Pancreas (tissue), 10 donors: Measurements from ENCODE around the gene TNFRSF1A. TPM values are rescaled to one million over a fixed set of nuclear protein-coding genes. Genes with fewer than 3 reads are reported as not detected.
"Not testable (repeated sequence)": the region's sequence is repeated elsewhere in the genome, so short reads cannot be mapped to it uniquely, and the experiment has no call there.

Source experiments
- ATAC-seq, 4 donors: fragments of 200-7000 bp; cut with Tn5 transposase; one replicate each; pipeline versions ENCODE4 v1.8.0 to v1.9.1; 2020; ENCODE audit warnings: mild to moderate bottlenecking in 4 of 4, moderate library complexity in 4 of 4
- DNase-seq, 6 donors: peaks; one replicate each; pipeline ENCODE4 v3.0.0-alpha.2; 2020
- FAIRE-seq: peaks from 2 replicates; lab custom pipeline; 2012; peaks lifted over from hg19 to GRCh38; lab: Jason Lieb, UNC
- H3K27ac ChIP-seq, 4 donors: fragments of 200-600 bp; sonication (generic); 1 replicate in 3 of 4; 2 replicates in 1 of 4; pipeline versions ENCODE4 v1.5.0 to v1.8.0; 2020
- H3K27me3 ChIP-seq, 4 donors: fragments of 200-600 bp; one replicate each; pipeline ENCODE4 v1.8.0; 2021
- H3K36me3 ChIP-seq, 3 donors: fragments of 200-600 bp; sonication (generic) in 1 of 3; one replicate each; pipeline versions ENCODE4 v1.5.0 to v1.8.0; 2020 to 2021
- H3K4me1 ChIP-seq, 3 donors: fragments of 200-600 bp; one replicate each; pipeline ENCODE4 v1.8.0; 2021
- H3K4me3 ChIP-seq, 4 donors: fragments of 200-600 bp; sonication (generic) in 2 of 4; one replicate each; pipeline versions ENCODE4 v1.5.0 to v1.8.0; 2020 to 2021
- H3K9me3 ChIP-seq, 4 donors: fragments of 200-600 bp; one replicate each; pipeline ENCODE4 v1.8.0; 2021
- WGBS, 2 donors: extraction: QIAGEN DNeasy Blood & Tissue Kit; methylation state at CpG; one replicate each; pipeline ENCODE4 v1.1.7; 2013; 5-methylcytosine and 5-hydroxymethylcytosine counted together
- intact Hi-C, 3 donors: fragments of 100-400 bp; cut with DNase I; formaldehyde crosslinking; loops; one replicate each; pipeline versions ENCODE4 v1.11.1 to v1.14.2; 2022
- polyA plus RNA-seq, 2 donors: library from polyadenylated mRNA; stranded (reverse); fragments of 200-250 nt; gene quantifications; one replicate each; pipeline ENCODE4 v1.2.3, GENCODE V29; 2013
- total RNA-seq, 6 donors: library from RNA; stranded (reverse); fragmentation: NEBNext Ultra II Directional in 4 of 6; extraction: Animal tissue kit (Norgen Biotek cat#: 25700) in 4 of 6; gene quantifications; one replicate each; pipeline versions ENCODE4 v1.2.1 to v1.2.4, GENCODE V29; 2021 to 2023
- TF ChIP-seq, protein P1 (sequence below), 4 donors: fragments of 200-600 bp; sonication (generic) in 3 of 4; IDR thresholded peaks; one replicate each; pipeline versions ENCODE4 v1.5.0 to v1.8.0; 2021; ENCODE audit warnings: antibody characterized with exemption in 4 of 4
- donor health status: healthy with polysubstance abuse.
- donor health status: DM: no; HTN: no; CAD: no; lungs with moderate emphysema.
- donor health status: DM: no; HTN: no; CAD: no.
- donor health status: control.
- donor health status: control.
- donor health status: Bipolar disorder and iron deficiency.
- donor health status: DM: yes; HTN: yes; CAD: no.
- donor health status: DM: no; HTN: no; CAD: no.
- donor health status: DM: no; HTN: no; CAD: no.
- donor health status: DM: yes; HTN: yes; CAD: no.

The TNFRSF1A gene
- total and polyA plus RNA-seq, 8 donors, result 23.5 to 68.1 (median 36.6) TPM

- H3K27ac ChIP-seq, result peak overlapping the region; percentile 69 to 99 (median 88)
- TF ChIP-seq, protein P1, sequence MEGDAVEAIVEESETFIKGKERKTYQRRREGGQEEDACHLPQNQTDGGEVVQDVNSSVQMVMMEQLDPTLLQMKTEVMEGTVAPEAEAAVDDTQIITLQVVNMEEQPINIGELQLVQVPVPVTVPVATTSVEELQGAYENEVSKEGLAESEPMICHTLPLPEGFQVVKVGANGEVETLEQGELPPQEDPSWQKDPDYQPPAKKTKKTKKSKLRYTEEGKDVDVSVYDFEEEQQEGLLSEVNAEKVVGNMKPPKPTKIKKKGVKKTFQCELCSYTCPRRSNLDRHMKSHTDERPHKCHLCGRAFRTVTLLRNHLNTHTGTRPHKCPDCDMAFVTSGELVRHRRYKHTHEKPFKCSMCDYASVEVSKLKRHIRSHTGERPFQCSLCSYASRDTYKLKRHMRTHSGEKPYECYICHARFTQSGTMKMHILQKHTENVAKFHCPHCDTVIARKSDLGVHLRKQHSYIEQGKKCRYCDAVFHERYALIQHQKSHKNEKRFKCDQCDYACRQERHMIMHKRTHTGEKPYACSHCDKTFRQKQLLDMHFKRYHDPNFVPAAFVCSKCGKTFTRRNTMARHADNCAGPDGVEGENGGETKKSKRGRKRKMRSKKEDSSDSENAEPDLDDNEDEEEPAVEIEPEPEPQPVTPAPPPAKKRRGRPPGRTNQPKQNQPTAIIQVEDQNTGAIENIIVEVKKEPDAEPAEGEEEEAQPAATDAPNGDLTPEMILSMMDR (IDR thresholded peaks at IDR 0.05), result no peak
- peak overlapping the region; percentile 67 to 90 (median 81) for H3K4me3 ChIP-seq
- H3K27me3 ChIP-seq, result no peaks in the 10 kb centered on the region
- ATAC-seq (no peak), FAIRE-seq (no peak), DNase-seq (no peak)
- H3K9me3 ChIP-seq, result no peaks in the 10 kb centered on the region
- H3K36me3 ChIP-seq, result peaks cover 0 to 5% (median 0%) of the 10 kb centered on the region in 3 donors
- intact Hi-C loops, result no loop called here
- WGBS, 2 donors, result 30 to 35% methylated on average over 7 of the region's 7 CpGs
- peaks cover 17 to 54% (median 22%) of the 10 kb centered on the region in 3 donors for H3K4me1 ChIP-seq
Measured at GRCh38 chr12:6342140-6342889, 439 bp upstream of the TNFRSF1A start.

DNA sequence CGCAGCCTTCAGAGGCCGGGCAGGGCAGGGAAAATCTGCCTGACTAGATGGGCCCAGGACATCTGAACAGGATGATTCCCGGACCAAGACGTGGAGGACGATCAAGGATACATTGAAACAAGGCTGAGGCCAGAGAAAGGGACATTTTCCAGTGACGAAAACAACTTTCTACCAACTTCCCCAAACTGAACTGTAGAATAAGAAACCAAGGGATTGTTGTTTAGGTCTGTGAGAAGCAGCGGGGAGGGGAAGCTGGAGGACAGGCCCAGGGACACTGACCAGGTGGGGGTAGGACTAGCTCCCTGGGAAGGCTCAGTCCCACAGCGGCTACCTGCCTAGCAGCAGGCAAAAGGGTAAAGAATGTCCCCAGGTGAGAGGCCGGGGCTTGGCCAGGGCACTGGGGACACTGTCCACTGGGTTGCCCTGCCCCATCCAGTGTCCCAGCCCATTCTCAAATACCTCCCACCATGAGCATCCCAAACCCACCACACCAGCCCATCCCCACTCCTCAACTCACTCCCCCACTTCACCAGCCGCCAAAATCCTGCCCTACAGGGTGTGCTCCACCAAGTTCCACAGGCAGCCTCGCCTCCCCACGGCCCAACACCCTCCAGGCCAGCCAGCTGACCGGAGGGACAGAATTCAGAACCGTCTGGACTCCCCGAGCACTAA lies 995 bp downstream of the TNFRSF1A start:
- Histone ChIP-seq H3K27ac (peak overlapping the region; percentile 69 to 99 (median 88)), H3K4me3 (peak overlapping the region; percentile 67 to 90 (median 81)), H3K9me3 (no peaks in the 10 kb centered on the region), H3K27me3 (no peaks in the 10 kb centered on the region), H3K36me3 (no peaks in the 10 kb centered on the region), H3K4me1 (peaks cover 25 to 48% (median 30%) of the 10 kb centered on the region in 3 donors)
- ATAC-seq (peak; percentile 0 to 3 (median 1)), FAIRE-seq (no peak), DNase-seq (no peak)
- WGBS, 2 donors, result 0 to 3% methylated on average over 15 of the region's 15 CpGs
- intact Hi-C loops, result no loop called here
- TF ChIP-seq, protein P1 (IDR thresholded peaks at IDR 0.05), result no peak

DNA sequence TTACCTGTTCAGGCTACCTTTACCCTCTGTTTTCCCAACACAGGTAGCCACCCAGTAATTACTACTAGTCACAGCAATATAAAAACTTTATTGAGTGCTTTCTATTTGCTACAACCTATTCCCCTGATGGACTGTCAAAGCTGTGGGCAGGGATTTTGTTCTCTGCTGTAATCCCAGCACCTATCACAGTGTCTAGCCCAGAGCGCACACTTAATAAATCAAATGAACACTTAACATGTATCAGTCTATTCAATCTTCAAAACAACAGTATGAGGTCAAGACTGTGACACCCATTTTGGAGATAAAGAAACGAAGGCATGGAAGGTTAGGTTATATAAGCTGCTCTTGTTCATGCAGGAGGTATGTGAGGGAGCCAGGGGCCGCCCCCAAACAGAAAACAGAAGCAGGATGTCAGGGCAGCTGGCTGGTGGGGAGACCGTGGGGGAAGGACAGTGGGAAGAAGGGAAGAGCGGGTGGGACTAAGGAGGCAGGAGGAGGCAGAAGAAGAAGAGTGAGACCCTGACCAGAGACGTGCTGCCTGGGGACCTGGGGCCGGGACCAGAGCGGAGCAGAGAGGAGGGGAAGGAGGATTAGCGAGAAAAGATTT lies 1.7 kb downstream of the TNFRSF1A start:
- FAIRE-seq (no peak), ATAC-seq (no peak), DNase-seq (no peak)
- H3K4me1 ChIP-seq, result peaks cover 29 to 42% (median 33%) of the 10 kb centered on the region in 3 donors
- no peaks in the 10 kb centered on the region for H3K27me3 ChIP-seq
- WGBS, 2 donors, result 7 to 15% methylated on average over 9 of the region's 9 CpGs
- H3K36me3 ChIP-seq, result no peaks in the 10 kb centered on the region
- peak overlapping the region; percentile 67 to 90 (median 81) for H3K4me3 ChIP-seq
- intact Hi-C loops, result no loop called here
- no peaks in the 10 kb centered on the region for H3K9me3 ChIP-seq
- H3K27ac ChIP-seq, result peak overlapping the region; percentile 69 to 99 (median 88)
- TF ChIP-seq, protein P1 (IDR thresholded peaks at IDR 0.05), result no peak

- WGBS, 2 donors, result 44% methylated on average over 3 of the region's 3 CpGs
- FAIRE-seq (no peak), DNase-seq (no peak), ATAC-seq (no peak)
- Histone ChIP-seq H3K27me3 (no peaks in the 10 kb centered on the region), H3K36me3 (no peaks in the 10 kb centered on the region), H3K9me3 (no peaks in the 10 kb centered on the region), H3K4me1 (peaks cover 40 to 51% (median 44%) of the 10 kb centered on the region in 3 donors), H3K27ac (peak overlapping the region in 2 of 4 donors; percentile 97 to 99), H3K4me3 (peak overlapping the region in 3 of 4 donors; percentile 1 to 90 (median 14))
- intact Hi-C loops, result no loop called here
- TF ChIP-seq, protein P1 (IDR thresholded peaks at IDR 0.05), result no peak
Measured at GRCh38 chr12:6338955-6339354, 2.9 kb downstream of the TNFRSF1A start.

- peak overlapping the region in 3 of 4 donors; percentile 3 to 99 (median 97) for H3K27ac ChIP-seq
- H3K36me3 ChIP-seq, intact Hi-C loops, DNase-seq, H3K9me3 ChIP-seq, FAIRE-seq, ATAC-seq, H3K27me3 ChIP-seq: not testable (repeated sequence)
- H3K4me3 ChIP-seq, result peak overlapping the region in 1 of 4 donors; percentile 90
- 79 to 87% methylated on average over 8 of the region's 8 CpGs for WGBS, 2 donors
- peaks cover 40 to 54% (median 48%) of the 10 kb centered on the region in 3 donors for H3K4me1 ChIP-seq
Measured at GRCh38 chr12:6338536-6338935, 3.3 kb downstream of the TNFRSF1A start.
